Glutamatergic neuron (in vitro differentiated cells): ENCODE measurements around the gene CASP5. TPM values are rescaled to one million over a fixed set of nuclear protein-coding genes. Genes with fewer than 3 reads are reported as not detected.
"Not testable (repeated sequence)": the region's sequence is repeated elsewhere in the genome, so short reads cannot be mapped to it uniquely, and the experiment has no call there.

ENCODE experiments used
- DNase-seq: peaks from one replicate; pipeline ENCODE4 v3.0.0; 2022
- H3K27ac Mint-ChIP-seq: one replicate; pipeline ENCODE4 v1.8.0; 2020; ENCODE audit warnings: mild to moderate bottlenecking, mixed read lengths, inconsistent platforms; ENCODE audit not compliant: unreplicated experiment
- H3K27me3 Mint-ChIP-seq: one replicate; pipeline ENCODE4 v1.8.0; 2020; ENCODE audit warnings: mild to moderate bottlenecking, moderate library complexity, mixed read lengths, inconsistent platforms; ENCODE audit not compliant: unreplicated experiment
- H3K36me3 Mint-ChIP-seq: one replicate; pipeline ENCODE4 v1.8.0; 2020; ENCODE audit warnings: mild to moderate bottlenecking, mixed read lengths, inconsistent platforms; ENCODE audit not compliant: unreplicated experiment
- H3K4me1 Mint-ChIP-seq: one replicate; pipeline ENCODE4 v1.8.0; 2020; ENCODE audit warnings: mild to moderate bottlenecking, low read depth, mixed read lengths, inconsistent platforms; ENCODE audit not compliant: unreplicated experiment
- H3K4me3 Mint-ChIP-seq: one replicate; pipeline ENCODE4 v1.8.0; 2020; ENCODE audit warnings: mild to moderate bottlenecking, mixed read lengths, inconsistent platforms; ENCODE audit not compliant: unreplicated experiment
- H3K9me3 Mint-ChIP-seq: one replicate; pipeline ENCODE4 v1.8.0; 2020; ENCODE audit warnings: mild to moderate bottlenecking, moderate library complexity, mixed read lengths, inconsistent platforms; ENCODE audit not compliant: unreplicated experiment
- CTCF ChIP-seq: fragments of 200-600 bp; sonication (generic); IDR thresholded peaks from one replicate; pipeline ENCODE4 v1.5.0; 2021; ENCODE audit not compliant: partially characterized antibody, unreplicated experiment
- total RNA-seq: library from RNA; stranded (reverse); fragmentation: NEBNext Ultra II Directional; extraction: Animal tissue kit (Norgen Biotek cat#: 25700); gene quantifications from one replicate; pipeline ENCODE4 v1.2.1, GENCODE V29; 2021; ENCODE audit not compliant: unreplicated experiment

CASP5 gene
- total RNA-seq, 1 donor from 2014 or later = not detected

- no peaks in the 10 kb centered on the region for H3K4me1 Mint-ChIP-seq
- H3K4me3 Mint-ChIP-seq = no peak overlapping the region
- no peak for DNase-seq
- no peaks in the 10 kb centered on the region for H3K27me3 Mint-ChIP-seq
- TF ChIP-seq CTCF = no peak
- H3K9me3 Mint-ChIP-seq = no peaks in the 10 kb centered on the region
- no peaks in the 10 kb centered on the region for H3K36me3 Mint-ChIP-seq
- no peak overlapping the region for H3K27ac Mint-ChIP-seq
These were observed 38.2 kb downstream of the CASP5 start for GRCh38 chr11:104984808-104985207.

- Mint-ChIP-seq H3K27ac (no peak overlapping the region), H3K36me3 (no peaks in the 10 kb centered on the region), H3K4me3 (no peak overlapping the region), H3K27me3 (no peaks in the 10 kb centered on the region), H3K4me1 (no peaks in the 10 kb centered on the region), H3K9me3 (no peaks in the 10 kb centered on the region)
- no peak for DNase-seq
- no peak for TF ChIP-seq CTCF
These were observed 43.1 kb downstream of the CASP5 start for GRCh38 chr11:104979839-104980238.

- H3K9me3 Mint-ChIP-seq = no peaks in the 10 kb centered on the region
- no peak overlapping the region for H3K27ac Mint-ChIP-seq
These were observed 49.4 kb downstream of the CASP5 start for GRCh38 chr11:104973616-104974015.

GRCh38 chr11:104972924-104973323, 50.0 kb downstream of the CASP5 start:
- not testable (repeated sequence) for H3K27me3 Mint-ChIP-seq, H3K4me3 Mint-ChIP-seq, H3K27ac Mint-ChIP-seq, H3K4me1 Mint-ChIP-seq, H3K36me3 Mint-ChIP-seq, DNase-seq, H3K9me3 Mint-ChIP-seq

More at GRCh38 chr11:104973616-104974015, 49.4 kb downstream of the CASP5 start:
- no peaks in the 10 kb centered on the region for H3K4me1 Mint-ChIP-seq
- H3K27me3 Mint-ChIP-seq = no peaks in the 10 kb centered on the region
- H3K36me3 Mint-ChIP-seq = no peaks in the 10 kb centered on the region
- no peak for DNase-seq
- no peak overlapping the region for H3K4me3 Mint-ChIP-seq
- TF ChIP-seq CTCF = no peak

- DNase-seq = no peak
- no peaks in the 10 kb centered on the region for H3K36me3 Mint-ChIP-seq
- no peak overlapping the region for H3K27ac Mint-ChIP-seq
- H3K9me3 Mint-ChIP-seq = no peaks in the 10 kb centered on the region
- H3K27me3 Mint-ChIP-seq = no peaks in the 10 kb centered on the region
- H3K4me1 Mint-ChIP-seq = no peaks in the 10 kb centered on the region
- H3K4me3 Mint-ChIP-seq = no peak overlapping the region
- no peak for TF ChIP-seq CTCF
These were observed 52.2 kb downstream of the CASP5 start for GRCh38 chr11:104970756-104971155.
